GM12872 (cell line): ENCODE measurements around the gene RAB11FIP3.

ENCODE experiments used
- CTCF ChIP-seq: IDR thresholded peaks from 3 replicates; pipeline ENCODE4 v1.5.1; 2011; ENCODE audit warnings: low read depth, mild to moderate bottlenecking, low read length, moderate library complexity; ENCODE audit not compliant: insufficient read depth

The RAB11FIP3 gene

GRCh38 chr16:471353-472198, 46.1 kb downstream of the RAB11FIP3 start:
- TF ChIP-seq CTCF = no peak

- no peak for TF ChIP-seq CTCF
Observed at GRCh38 chr16:472199-472504, 46.7 kb downstream of the RAB11FIP3 start.

DNA sequence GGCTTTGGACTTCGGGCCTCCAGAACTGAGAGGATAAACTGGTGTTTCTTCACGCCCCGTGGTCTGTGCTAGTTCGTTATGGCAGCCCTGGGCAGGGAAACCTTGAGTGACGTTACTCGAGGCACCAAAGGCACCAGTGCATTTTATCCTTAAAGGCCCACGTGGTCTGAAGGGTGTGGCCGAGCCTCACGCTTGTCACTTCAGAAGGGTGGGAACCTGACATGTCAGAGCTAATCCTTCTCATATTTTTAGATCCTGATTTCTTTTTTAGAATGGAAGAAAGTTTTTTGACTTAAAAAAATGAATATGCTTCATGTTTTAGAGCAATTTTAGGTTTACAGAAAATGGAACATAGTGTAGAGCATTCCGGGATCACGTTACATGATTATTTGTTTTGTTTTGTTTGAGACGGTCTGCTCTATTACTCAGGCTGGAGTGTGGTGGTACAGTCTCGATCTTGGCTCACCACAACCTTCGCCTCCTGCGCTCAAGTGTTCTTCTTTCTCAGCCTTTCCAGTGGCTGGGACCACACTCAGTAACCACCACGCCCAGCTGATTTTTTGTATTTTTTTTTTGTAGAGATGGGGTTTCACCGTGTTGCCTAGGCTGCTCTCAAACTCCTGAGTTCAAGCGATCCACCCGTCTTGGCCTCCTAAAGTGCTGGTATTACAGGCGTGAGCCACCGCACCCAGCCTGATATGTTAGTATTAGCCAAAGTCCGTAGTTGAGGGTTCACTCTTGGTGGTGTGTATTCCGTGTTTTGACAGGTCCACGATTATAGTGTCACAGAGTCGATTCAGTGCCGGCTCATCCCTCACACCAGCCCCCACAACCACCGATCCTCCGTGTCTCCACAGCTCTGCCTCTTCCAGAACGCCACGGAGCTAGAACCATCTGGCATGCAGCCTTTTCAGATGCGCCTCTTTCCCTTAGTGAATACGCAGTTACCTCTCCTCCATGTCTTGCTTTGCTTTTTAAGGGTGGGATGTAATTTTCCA, 47.9 kb downstream of the RAB11FIP3 start:
- TF ChIP-seq CTCF = no peak

DNA sequence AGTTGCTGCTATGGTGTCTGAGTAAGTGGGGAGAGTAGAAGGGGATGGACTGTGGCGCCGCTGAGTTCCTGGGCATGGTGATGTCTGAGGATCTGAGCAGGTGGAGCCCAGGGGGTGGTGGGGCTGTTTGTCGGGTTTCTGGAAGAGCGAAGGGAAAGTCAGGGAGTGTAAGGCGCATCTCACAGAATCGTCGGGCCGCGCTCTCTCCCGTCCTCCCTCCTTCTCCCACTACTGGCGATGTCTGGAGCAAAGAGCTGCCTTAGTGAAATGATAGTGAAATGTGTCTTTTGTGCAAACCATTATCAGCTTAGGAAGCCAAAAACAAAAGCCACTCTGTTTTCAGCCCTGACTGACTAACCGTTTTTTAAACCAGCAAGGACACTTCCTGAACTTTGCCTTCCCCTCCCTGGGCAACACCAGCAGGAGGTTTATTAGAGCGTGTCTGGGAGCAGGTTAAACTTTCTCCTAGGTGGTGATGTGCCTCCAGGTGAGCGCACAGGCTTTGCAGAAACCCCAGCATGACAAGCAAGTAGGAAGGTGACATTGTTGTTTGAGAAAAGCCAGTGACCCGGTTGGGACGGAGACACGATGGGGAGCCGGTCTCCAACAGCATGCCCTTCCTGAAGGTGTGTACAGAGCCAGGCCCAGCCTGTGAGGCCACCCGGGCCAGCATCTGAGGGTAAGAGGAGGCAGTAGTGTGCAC, 49.1 kb downstream of the RAB11FIP3 start:
- TF ChIP-seq CTCF = no peak

- no peak for TF ChIP-seq CTCF
Observed at GRCh38 chr16:476039-476438, 50.6 kb downstream of the RAB11FIP3 start.

GRCh38 chr16:477301-478157, 52.1 kb downstream of the RAB11FIP3 start:
- no peak for TF ChIP-seq CTCF
